H1 (cell line): ENCODE results near the gene DVL1. TPM values are rescaled to one million over a fixed set of nuclear protein-coding genes. Genes with fewer than 3 reads are reported as not detected.

Source experiments
- CTCF ChIA-PET: fragments of 300-600 bp; sonication (Branson Sonifier 250); formaldehyde crosslinking; loops from one replicate; lab custom pipeline; 2021; ENCODE audit not compliant: partially characterized antibody; lab: Charles Lee
- POLR2A ChIA-PET: fragments of 300-600 bp; sonication (Branson Sonifier 250); formaldehyde crosslinking; loops from one replicate; lab custom pipeline; 2021; ENCODE audit warnings: inconsistent platforms; ENCODE audit not compliant: partially characterized antibody; lab: Charles Lee
- DNase-seq, 2 experiments: peaks; one replicate each; pipeline versions ENCODE4 v3.0.0 to v3.0.0-alpha.2; 2010 to 2022; ENCODE audit warnings: low spot score in 2 of 2, low read depth in 1 of 2, mixed read lengths in 1 of 2
- FAIRE-seq: peaks from 2 replicates; lab custom pipeline; 2011; peaks lifted over from hg19 to GRCh38; lab: Jason Lieb, UNC
- H2AFZ ChIP-seq: 2 replicates; pipeline ENCODE4 v1.8.1; 2012; ENCODE audit warnings: low read length, inconsistent platforms
- H2AK5ac ChIP-seq: 2 replicates; pipeline ENCODE4 v1.6.1; 2013; ENCODE audit warnings: low read depth, low read length
- H2BK120ac ChIP-seq: replicated peaks from 2 replicates; pipeline ENCODE3; 2013; ENCODE audit warnings: low read depth, low read length, inconsistent platforms
- H2BK12ac ChIP-seq: 2 replicates; pipeline ENCODE4 v1.6.1; 2013; ENCODE audit warnings: low read depth, low read length
- H2BK15ac ChIP-seq: 2 replicates; pipeline ENCODE4 v1.6.1; 2013; ENCODE audit warnings: low read length
- H2BK20ac ChIP-seq: 2 replicates; pipeline ENCODE4 v1.6.1; 2013; ENCODE audit warnings: low read length
- H2BK5ac ChIP-seq: 2 replicates; pipeline ENCODE4 v1.6.1; 2013; ENCODE audit warnings: low read depth, low read length
- H3K14ac ChIP-seq: 2 replicates; pipeline ENCODE4 v1.6.1; 2013; ENCODE audit warnings: inconsistent platforms; ENCODE audit not compliant: insufficient read length
- H3K18ac ChIP-seq: 2 replicates; pipeline ENCODE4 v1.6.1; 2013; ENCODE audit warnings: low read length; ENCODE audit errors: extremely low read depth
- H3K23ac ChIP-seq: 2 replicates; pipeline ENCODE4 v1.6.1; 2013; ENCODE audit warnings: inconsistent platforms; ENCODE audit not compliant: insufficient read length
- H3K23me2 ChIP-seq: 2 replicates; pipeline ENCODE4 v1.6.1; 2013; ENCODE audit warnings: low read depth, low read length
- H3K27ac ChIP-seq: 2 replicates; pipeline ENCODE4 v1.6.1; 2011; ENCODE audit warnings: low read depth, low read length, inconsistent platforms
- H3K27me3 ChIP-seq, 4 experiments: replicated peaks in 1 of 4; 1 replicate in 1 of 4; 2 replicates in 3 of 4; pipeline versions ENCODE4 v1.6.1 to v1.8.1; 2011 to 2013; ENCODE audit warnings: low read length in 3 of 4, mild to moderate bottlenecking in 3 of 4, inconsistent platforms in 2 of 4, mixed read lengths in 2 of 4, moderate library complexity in 1 of 4; ENCODE audit not compliant: control insufficient read depth in 3 of 4, insufficient read depth in 3 of 4; ENCODE audit errors: extremely low read depth in 1 of 4
- H3K36me3 ChIP-seq, 4 experiments: 2 replicates each; pipeline versions ENCODE4 v1.6.1 to v1.8.1; 2011 to 2013; ENCODE audit warnings: mild to moderate bottlenecking in 4 of 4, low read length in 3 of 4, moderate library complexity in 2 of 4, control low read depth in 1 of 4, inconsistent platforms in 1 of 4; ENCODE audit not compliant: insufficient read depth in 4 of 4, control insufficient read depth in 2 of 4
- H3K4ac ChIP-seq: replicated peaks from 2 replicates; pipeline ENCODE3; 2013; ENCODE audit warnings: low read length, low read depth, mixed read lengths, inconsistent platforms; ENCODE audit not compliant: insufficient read length
- H3K4me1 ChIP-seq, 4 experiments: replicated peaks in 1 of 4; 1 replicate in 1 of 4; 2 replicates in 3 of 4; pipeline versions ENCODE4 v1.6.1 to v1.8.1; 2011 to 2013; ENCODE audit warnings: low read length in 3 of 4, inconsistent platforms in 2 of 4, mixed read lengths in 1 of 4; ENCODE audit not compliant: insufficient read depth in 4 of 4, control insufficient read depth in 3 of 4
- H3K4me2 ChIP-seq, 2 experiments: 2 replicates each; pipeline versions ENCODE4 v1.6.1 to v1.8.1; 2011 to 2013; ENCODE audit warnings: low read depth in 2 of 2, low read length in 2 of 2, control low read depth in 1 of 2, inconsistent platforms in 1 of 2, mild to moderate bottlenecking in 1 of 2; ENCODE audit not compliant: insufficient read depth in 1 of 2
- H3K4me3 ChIP-seq, 4 experiments: fragments of 200-600, 300-600 bp in 1 of 4; sonication (generic), shearing (Covaris generic), sonication (Bioruptor Twin) in 1 of 4; 2 replicates each; pipeline versions ENCODE4 v1.5.1 to v1.8.1; 2011 to 2016; ENCODE audit warnings: low read length in 4 of 4, low read depth in 3 of 4, control low read depth in 2 of 4, inconsistent platforms in 2 of 4, mild to moderate bottlenecking in 2 of 4, mixed read lengths in 1 of 4, moderate library complexity in 1 of 4; ENCODE audit not compliant: insufficient read depth in 2 of 4; ENCODE audit errors: extremely low read depth in 1 of 4
- H3K56ac ChIP-seq: replicated peaks from 2 replicates; pipeline ENCODE3; 2013; ENCODE audit warnings: low read depth, mild to moderate bottlenecking, mixed read lengths, low read length, inconsistent platforms; ENCODE audit not compliant: insufficient read length
- H3K79me1 ChIP-seq: 2 replicates; pipeline ENCODE4 v1.6.1; 2013; ENCODE audit warnings: low read depth, low read length, control low read depth
- H3K79me2 ChIP-seq, 2 experiments: 2 replicates each; pipeline versions ENCODE4 v1.6.1 to v1.8.1; 2012 to 2013; ENCODE audit warnings: low read length in 2 of 2, mild to moderate bottlenecking in 2 of 2, inconsistent platforms in 1 of 2; ENCODE audit not compliant: insufficient read depth in 2 of 2, control insufficient read depth in 1 of 2
- H3K9ac ChIP-seq, 4 experiments: replicated peaks in 1 of 4; 1 replicate in 1 of 4; 2 replicates in 3 of 4; pipeline versions ENCODE4 v1.6.1 to v1.8.1; 2011 to 2013; ENCODE audit warnings: low read depth in 3 of 4, low read length in 3 of 4, control low read depth in 2 of 4, mild to moderate bottlenecking in 2 of 4, moderate library complexity in 2 of 4, inconsistent platforms in 1 of 4; ENCODE audit errors: extremely low read depth in 1 of 4
- H3K9me3 ChIP-seq, 2 experiments: 2 replicates each; pipeline versions ENCODE4 v1.6.1 to v1.8.1; 2012 to 2013; ENCODE audit warnings: mild to moderate bottlenecking in 2 of 2, moderate library complexity in 2 of 2, control low read depth in 1 of 2, inconsistent platforms in 1 of 2, low read depth in 1 of 2, low read length in 1 of 2, mixed read lengths in 1 of 2; ENCODE audit not compliant: insufficient read depth in 2 of 2
- H4K20me1 ChIP-seq, 2 experiments: replicated peaks in 1 of 2; 2 replicates each; pipeline versions ENCODE3 to v1.8.1; 2011 to 2013; ENCODE audit warnings: inconsistent platforms in 2 of 2, low read length in 2 of 2, mild to moderate bottlenecking in 1 of 2; ENCODE audit not compliant: insufficient read depth in 2 of 2, control insufficient read depth in 1 of 2
- H4K5ac ChIP-seq: 2 replicates; pipeline ENCODE4 v1.6.1; 2013; ENCODE audit warnings: low read length, low read depth, mixed read lengths, inconsistent platforms; ENCODE audit not compliant: insufficient read length
- H4K8ac ChIP-seq: 2 replicates; pipeline ENCODE4 v1.8.0; 2013; ENCODE audit warnings: mild to moderate bottlenecking, moderate library complexity, low read length, inconsistent platforms; ENCODE audit not compliant: insufficient read depth; ENCODE audit errors: extremely low read depth
- H4K91ac ChIP-seq: replicated peaks from 2 replicates; pipeline ENCODE3; 2013; ENCODE audit warnings: low read length, mixed read lengths, inconsistent platforms; ENCODE audit not compliant: insufficient read length
- CEBPB ChIP-seq: IDR thresholded peaks from 2 replicates; pipeline ENCODE4 v1.6.1; 2012; ENCODE audit warnings: low read depth, low read length
- CHD2 ChIP-seq: IDR thresholded peaks from 2 replicates; pipeline ENCODE4 v1.6.1; 2012; ENCODE audit warnings: low read length, improper control_type of control experiment
- CTCF ChIP-seq, 3 experiments: IDR thresholded peaks; 1 replicate in 2 of 3; 2 replicates in 1 of 3; pipeline versions ENCODE4 v1.5.1 to v1.6.1; 2011; ENCODE audit warnings: low read length in 3 of 3, mild to moderate bottlenecking in 3 of 3, inconsistent platforms in 2 of 3, low read depth in 1 of 3, moderate library complexity in 1 of 3; ENCODE audit not compliant: insufficient read depth in 1 of 3; ENCODE audit errors: control extremely low read depth in 1 of 3
- SUZ12 ChIP-seq: fragments of 200-600 bp; sonication (generic); IDR thresholded peaks from 2 replicates; pipeline ENCODE4 v1.6.1; 2012; ENCODE audit warnings: mild to moderate bottlenecking, inconsistent platforms, low read length, moderate library complexity, mixed read lengths
- TCF12 ChIP-seq: IDR thresholded peaks from 2 replicates; pipeline ENCODE4 v1.6.1; 2011; ENCODE audit warnings: low read depth, mild to moderate bottlenecking, low read length
- WGBS, 2 experiments: shearing (Covaris generic) in 1 of 2; methylation state at CpG; one replicate each; pipeline versions ENCODE4 v1.1.6 to v1.1.7; 2013 to 2015; ENCODE audit warnings: low lambda C conversion rate in 2 of 2, mixed read lengths in 2 of 2, inconsistent platforms in 1 of 2, low coverage in 1 of 2, missing lambda C conversion rate in 1 of 2; ENCODE audit not compliant: insufficient replicate concordance in 2 of 2, insufficient coverage in 1 of 2, insufficient read length in 1 of 2; ENCODE audit errors: extremely low coverage in 1 of 2, missing lambda C conversion rate in 1 of 2; 5-methylcytosine and 5-hydroxymethylcytosine counted together
- polyA plus RNA-seq, 7 experiments: library from polyadenylated mRNA; depleted of rRNA in 3 of 7; stranded (reverse) in 5 of 7; unstranded in 2 of 7; fragments of >200 nt in 5 of 7; fragments of 200-250 nt in 2 of 7; gene quantifications; 1 replicate in 5 of 7; 2 replicates in 1 of 7; 4 replicates in 1 of 7; pipeline versions ENCODE4 v1.2.1 to v1.2.3, GENCODE V29; 2011 to 2013; ENCODE audit warnings: missing spikeins in 2 of 7, mixed read lengths in 2 of 7
- total RNA-seq: library from RNA; stranded (reverse); fragmentation: NEBNext Ultra II Directional; extraction: Animal tissue kit (Norgen Biotek cat#: 25700); gene quantifications from 2 replicates; pipeline ENCODE4 v1.2.1, GENCODE V29; 2021

Gene DVL1
- total and polyA plus RNA-seq, 2 of the 8 experiments (the other 6 are each of a cell fraction or from before 2014, with no cell fraction given), result 39.4 to 58.9 TPM

GRCh38 chr1:1394116-1394515, 44.9 kb upstream of the DVL1 start:
- Histone ChIP-seq H2AFZ (no peak overlapping the region), H4K5ac (no peak overlapping the region), H2BK12ac (no peak overlapping the region), H2BK120ac (no peak overlapping the region), H3K9ac (no peak overlapping the region), H3K14ac (no peak overlapping the region), H3K79me2 (peaks cover 6 to 36% of the 10 kb centered on the region in 2 experiments; a peak in 3 of 4 replicates), H3K4ac (no peak overlapping the region), H4K20me1 (peaks cover 6 to 14% of the 10 kb centered on the region in 2 experiments), H3K27ac (no peak overlapping the region), H3K4me1 (peaks cover 0 to 7% (median 4%) of the 10 kb centered on the region in 4 experiments; a peak in 3 of 7 replicates), H2BK15ac (no peak overlapping the region), H3K4me2 (no peak overlapping the region), H4K8ac (peak overlapping the region; percentile 36; the same call in 1 of the 2 replicates), H3K23me2 (peaks cover 8% of the 10 kb centered on the region), H4K91ac (no peak overlapping the region), H3K36me3 (peaks cover 52 to 82% (median 67%) of the 10 kb centered on the region in 4 experiments)
- DNase-seq (no peak), FAIRE-seq (no peak)
- WGBS, 2 experiments, result 91% methylated on average over 7 of the region's 7 CpGs; no CpG with 5 or more reads in 1 of the 2 experiments
- POLR2A ChIA-PET, result interaction anchor here (20.0 to 33.4 kb wide), 3 partner anchors 2 to 37 kb away, joined by 515 to 719 read pairs (median 719); partner anchors contain the start of genes ANKRD65, AURKAIP1, CCNL2 and MRPL20
- no peak for TF ChIP-seq TCF12
- TF ChIP-seq CHD2, result no peak
- no peak for TF ChIP-seq CEBPB
- no peak for TF ChIP-seq SUZ12
- no peak for TF ChIP-seq CTCF (IDR thresholded peaks at IDR 0.05; ENCODE audit: control extremely low read depth in 1 of 3, insufficient read depth in 1 of 3, low read depth in 1 of 3, low read length in 3 of 3)
- TF ChIP-seq, all 59 proteins: peak for 0
- H2AK5ac ChIP-seq, result no peak overlapping the region
- H3K23ac ChIP-seq, result no peak overlapping the region
- no peak overlapping the region for H3K4me3 ChIP-seq
- no peak overlapping the region for H3K18ac ChIP-seq
- H2BK20ac ChIP-seq, result no peak overlapping the region
- H2BK5ac ChIP-seq, result no peak overlapping the region
- H3K79me1 ChIP-seq, result peaks cover 9% of the 10 kb centered on the region
- CTCF ChIA-PET, result interaction anchor here (1.8 kb wide), 1 partner anchor 44 kb away, joined by 3 read pairs; no protein-coding TSS in a partner anchor
- H3K9me3 ChIP-seq, result no peaks in the 10 kb centered on the region
- H3K27me3 ChIP-seq, result no peaks in the 10 kb centered on the region
- no peak overlapping the region for H3K56ac ChIP-seq
